ENCODE measurements around the gene SMARCC1.

Gene SMARCC1

DNA sequence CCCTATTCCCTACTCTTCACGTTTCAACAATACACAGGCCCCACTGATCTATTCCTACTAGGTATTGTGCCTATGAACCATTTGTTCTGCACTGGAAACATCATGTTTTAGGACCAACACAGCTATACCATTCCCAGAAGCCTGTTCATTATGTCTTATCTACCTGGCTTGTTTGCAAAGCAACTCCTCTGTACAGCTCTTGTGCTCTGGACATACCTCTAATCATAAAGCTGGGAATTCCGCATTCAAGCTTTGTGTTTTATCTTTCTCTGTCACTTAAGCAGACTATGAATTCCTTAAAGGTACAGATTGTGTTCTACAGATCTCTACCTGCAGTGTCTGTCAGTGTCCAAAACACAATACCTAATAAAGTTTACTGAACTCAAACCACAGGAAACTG is 115.6 kb downstream of the SMARCC1 start (continued):
- TF ChIP-seq, protein P1, sequence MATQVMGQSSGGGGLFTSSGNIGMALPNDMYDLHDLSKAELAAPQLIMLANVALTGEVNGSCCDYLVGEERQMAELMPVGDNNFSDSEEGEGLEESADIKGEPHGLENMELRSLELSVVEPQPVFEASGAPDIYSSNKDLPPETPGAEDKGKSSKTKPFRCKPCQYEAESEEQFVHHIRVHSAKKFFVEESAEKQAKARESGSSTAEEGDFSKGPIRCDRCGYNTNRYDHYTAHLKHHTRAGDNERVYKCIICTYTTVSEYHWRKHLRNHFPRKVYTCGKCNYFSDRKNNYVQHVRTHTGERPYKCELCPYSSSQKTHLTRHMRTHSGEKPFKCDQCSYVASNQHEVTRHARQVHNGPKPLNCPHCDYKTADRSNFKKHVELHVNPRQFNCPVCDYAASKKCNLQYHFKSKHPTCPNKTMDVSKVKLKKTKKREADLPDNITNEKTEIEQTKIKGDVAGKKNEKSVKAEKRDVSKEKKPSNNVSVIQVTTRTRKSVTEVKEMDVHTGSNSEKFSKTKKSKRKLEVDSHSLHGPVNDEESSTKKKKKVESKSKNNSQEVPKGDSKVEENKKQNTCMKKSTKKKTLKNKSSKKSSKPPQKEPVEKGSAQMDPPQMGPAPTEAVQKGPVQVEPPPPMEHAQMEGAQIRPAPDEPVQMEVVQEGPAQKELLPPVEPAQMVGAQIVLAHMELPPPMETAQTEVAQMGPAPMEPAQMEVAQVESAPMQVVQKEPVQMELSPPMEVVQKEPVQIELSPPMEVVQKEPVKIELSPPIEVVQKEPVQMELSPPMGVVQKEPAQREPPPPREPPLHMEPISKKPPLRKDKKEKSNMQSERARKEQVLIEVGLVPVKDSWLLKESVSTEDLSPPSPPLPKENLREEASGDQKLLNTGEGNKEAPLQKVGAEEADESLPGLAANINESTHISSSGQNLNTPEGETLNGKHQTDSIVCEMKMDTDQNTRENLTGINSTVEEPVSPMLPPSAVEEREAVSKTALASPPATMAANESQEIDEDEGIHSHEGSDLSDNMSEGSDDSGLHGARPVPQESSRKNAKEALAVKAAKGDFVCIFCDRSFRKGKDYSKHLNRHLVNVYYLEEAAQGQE (tag by site-specific recombination; IDR thresholded peaks at IDR 0.05), result no peak
- TF ChIP-seq ZNF10 (tag by site-specific recombination; IDR thresholded peaks at IDR 0.05), result no peak
- TF ChIP-seq, protein P2, sequence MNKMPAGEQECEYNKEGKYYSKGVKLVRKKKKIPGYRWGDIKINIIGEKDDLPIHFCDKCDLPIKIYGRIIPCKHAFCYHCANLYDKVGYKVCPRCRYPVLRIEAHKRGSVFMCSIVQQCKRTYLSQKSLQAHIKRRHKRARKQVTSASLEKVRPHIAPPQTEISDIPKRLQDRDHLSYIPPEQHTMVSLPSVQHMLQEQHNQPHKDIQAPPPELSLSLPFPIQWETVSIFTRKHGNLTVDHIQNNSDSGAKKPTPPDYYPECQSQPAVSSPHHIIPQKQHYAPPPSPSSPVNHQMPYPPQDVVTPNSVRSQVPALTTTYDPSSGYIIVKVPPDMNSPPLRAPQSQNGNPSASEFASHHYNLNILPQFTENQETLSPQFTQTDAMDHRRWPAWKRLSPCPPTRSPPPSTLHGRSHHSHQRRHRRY (tag by site-specific recombination; IDR thresholded peaks at IDR 0.05), result no peak

DNA sequence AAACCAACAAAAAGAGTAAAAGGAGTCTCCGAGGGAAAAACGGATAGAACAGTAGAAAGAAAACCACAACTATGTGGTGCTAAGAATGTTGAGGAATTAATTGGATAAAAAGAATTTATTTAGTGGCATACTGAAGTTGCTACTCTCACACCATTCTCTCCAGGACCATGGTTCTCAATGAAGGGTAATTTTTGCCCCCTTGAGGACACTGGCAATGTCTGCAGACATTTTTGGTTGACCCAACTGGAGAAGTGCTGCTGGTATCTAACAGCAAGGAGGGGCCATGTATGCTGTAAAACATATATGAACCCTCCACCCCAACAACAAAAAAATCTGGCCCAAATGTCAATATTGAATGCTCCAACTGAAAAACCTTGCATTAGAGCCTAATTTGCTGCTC is 117.2 kb downstream of the SMARCC1 start:
- Histone ChIP-seq H3K9me3 (ENCODE audit: control insufficient read depth, insufficient read depth, low read depth, low read length) (no peaks in the 10 kb centered on the region), H3K36me3 (ENCODE audit: control insufficient read depth in 2 of 2, insufficient read depth in 1 of 2, low read length in 2 of 2) (peaks cover 0 to 47% of the 10 kb centered on the region in 2 experiments; a peak in 2 of 3 replicates), H3K4me3 (ENCODE audit: low read depth, low read length) (no peak overlapping the region), H3K27ac (ENCODE audit: extremely low read depth, low read depth, low read length) (no peak overlapping the region), H3K4me1 (ENCODE audit: control insufficient read depth, insufficient read depth, low read length) (no peaks in the 10 kb centered on the region)
- POLR2A ChIA-PET, result no interaction called here
- CTCF ChIA-PET, result no interaction called here
- TF ChIP-seq ZNF2 (tag by site-specific recombination; IDR thresholded peaks at IDR 0.05) (no peak), ZNF830 (tag by site-specific recombination; IDR thresholded peaks at IDR 0.05; ENCODE audit: low read depth) (no peak), ZNF76 (tag by site-specific recombination; IDR thresholded peaks at IDR 0.05; ENCODE audit: borderline replicate concordance, low read depth) (no peak), ZNF544 (tag by site-specific recombination; IDR thresholded peaks at IDR 0.05) (no peak), SP2 (tag by site-specific recombination; IDR thresholded peaks at IDR 0.05) (no peak), MZF1 (tag by site-specific recombination; IDR thresholded peaks at IDR 0.05; ENCODE audit: borderline replicate concordance) (no peak), KLF10 (tag by site-specific recombination; IDR thresholded peaks at IDR 0.05) (no peak), ZNF654 (tag by site-specific recombination; IDR thresholded peaks at IDR 0.05; ENCODE audit: low read depth) (no peak), ZNF776 (tag by site-specific recombination; IDR thresholded peaks at IDR 0.05; ENCODE audit: borderline replicate concordance) (no peak), HOXA7 (CRISPR knock-in tag; IDR thresholded peaks at IDR 0.05; ENCODE audit: borderline replicate concordance) (no peak), ZNF623 (tag by site-specific recombination; IDR thresholded peaks at IDR 0.05) (no peak), ZNF133 (tag by site-specific recombination; IDR thresholded peaks at IDR 0.05) (no peak), ZBTB20 (tag by site-specific recombination; IDR thresholded peaks at IDR 0.05) (no peak)
- TF ChIP-seq, protein P3, sequence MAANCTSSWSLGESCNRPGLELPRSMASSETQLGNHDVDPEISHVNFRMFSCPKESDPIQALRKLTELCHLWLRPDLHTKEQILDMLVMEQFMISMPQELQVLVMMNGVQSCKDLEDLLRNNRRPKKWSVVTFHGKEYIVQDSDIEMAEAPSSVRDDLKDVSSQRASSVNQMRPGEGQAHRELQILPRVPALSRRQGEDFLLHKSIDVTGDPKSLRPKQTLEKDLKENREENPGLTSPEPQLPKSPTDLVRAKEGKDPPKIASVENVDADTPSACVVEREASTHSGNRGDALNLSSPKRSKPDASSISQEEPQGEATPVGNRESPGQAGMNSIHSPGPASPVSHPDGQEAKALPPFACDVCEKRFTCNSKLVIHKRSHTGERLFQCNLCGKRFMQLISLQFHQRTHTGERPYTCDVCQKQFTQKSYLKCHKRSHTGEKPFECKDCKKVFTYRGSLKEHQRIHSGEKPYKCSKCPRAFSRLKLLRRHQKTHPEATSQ (tag by site-specific recombination; IDR thresholded peaks at IDR 0.05), result no peak
- TF ChIP-seq, protein P4, sequence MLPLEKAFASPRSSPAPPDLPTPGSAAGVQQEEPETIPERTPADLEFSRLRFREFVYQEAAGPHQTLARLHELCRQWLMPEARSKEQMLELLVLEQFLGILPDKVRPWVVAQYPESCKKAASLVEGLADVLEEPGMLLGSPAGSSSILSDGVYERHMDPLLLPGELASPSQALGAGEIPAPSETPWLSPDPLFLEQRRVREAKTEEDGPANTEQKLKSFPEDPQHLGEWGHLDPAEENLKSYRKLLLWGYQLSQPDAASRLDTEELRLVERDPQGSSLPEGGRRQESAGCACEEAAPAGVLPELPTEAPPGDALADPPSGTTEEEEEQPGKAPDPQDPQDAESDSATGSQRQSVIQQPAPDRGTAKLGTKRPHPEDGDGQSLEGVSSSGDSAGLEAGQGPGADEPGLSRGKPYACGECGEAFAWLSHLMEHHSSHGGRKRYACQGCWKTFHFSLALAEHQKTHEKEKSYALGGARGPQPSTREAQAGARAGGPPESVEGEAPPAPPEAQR (tag by site-specific recombination; IDR thresholded peaks at IDR 0.05), result no peak
- TF ChIP-seq, protein P5, sequence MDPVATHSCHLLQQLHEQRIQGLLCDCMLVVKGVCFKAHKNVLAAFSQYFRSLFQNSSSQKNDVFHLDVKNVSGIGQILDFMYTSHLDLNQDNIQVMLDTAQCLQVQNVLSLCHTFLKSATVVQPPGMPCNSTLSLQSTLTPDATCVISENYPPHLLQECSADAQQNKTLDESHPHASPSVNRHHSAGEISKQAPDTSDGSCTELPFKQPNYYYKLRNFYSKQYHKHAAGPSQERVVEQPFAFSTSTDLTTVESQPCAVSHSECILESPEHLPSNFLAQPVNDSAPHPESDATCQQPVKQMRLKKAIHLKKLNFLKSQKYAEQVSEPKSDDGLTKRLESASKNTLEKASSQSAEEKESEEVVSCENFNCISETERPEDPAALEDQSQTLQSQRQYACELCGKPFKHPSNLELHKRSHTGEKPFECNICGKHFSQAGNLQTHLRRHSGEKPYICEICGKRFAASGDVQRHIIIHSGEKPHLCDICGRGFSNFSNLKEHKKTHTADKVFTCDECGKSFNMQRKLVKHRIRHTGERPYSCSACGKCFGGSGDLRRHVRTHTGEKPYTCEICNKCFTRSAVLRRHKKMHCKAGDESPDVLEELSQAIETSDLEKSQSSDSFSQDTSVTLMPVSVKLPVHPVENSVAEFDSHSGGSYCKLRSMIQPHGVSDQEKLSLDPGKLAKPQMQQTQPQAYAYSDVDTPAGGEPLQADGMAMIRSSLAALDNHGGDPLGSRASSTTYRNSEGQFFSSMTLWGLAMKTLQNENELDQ (tag by site-specific recombination; IDR thresholded peaks at IDR 0.05; ENCODE audit: low read depth), result no peak
- TF ChIP-seq, protein P6, sequence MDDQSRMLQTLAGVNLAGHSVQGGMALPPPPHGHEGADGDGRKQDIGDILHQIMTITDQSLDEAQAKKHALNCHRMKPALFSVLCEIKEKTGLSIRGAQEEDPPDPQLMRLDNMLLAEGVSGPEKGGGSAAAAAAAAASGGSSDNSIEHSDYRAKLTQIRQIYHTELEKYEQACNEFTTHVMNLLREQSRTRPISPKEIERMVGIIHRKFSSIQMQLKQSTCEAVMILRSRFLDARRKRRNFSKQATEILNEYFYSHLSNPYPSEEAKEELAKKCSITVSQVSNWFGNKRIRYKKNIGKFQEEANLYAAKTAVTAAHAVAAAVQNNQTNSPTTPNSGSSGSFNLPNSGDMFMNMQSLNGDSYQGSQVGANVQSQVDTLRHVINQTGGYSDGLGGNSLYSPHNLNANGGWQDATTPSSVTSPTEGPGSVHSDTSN (CRISPR knock-in tag; IDR thresholded peaks at IDR 0.05), result no peak
- TF ChIP-seq, protein P7, sequence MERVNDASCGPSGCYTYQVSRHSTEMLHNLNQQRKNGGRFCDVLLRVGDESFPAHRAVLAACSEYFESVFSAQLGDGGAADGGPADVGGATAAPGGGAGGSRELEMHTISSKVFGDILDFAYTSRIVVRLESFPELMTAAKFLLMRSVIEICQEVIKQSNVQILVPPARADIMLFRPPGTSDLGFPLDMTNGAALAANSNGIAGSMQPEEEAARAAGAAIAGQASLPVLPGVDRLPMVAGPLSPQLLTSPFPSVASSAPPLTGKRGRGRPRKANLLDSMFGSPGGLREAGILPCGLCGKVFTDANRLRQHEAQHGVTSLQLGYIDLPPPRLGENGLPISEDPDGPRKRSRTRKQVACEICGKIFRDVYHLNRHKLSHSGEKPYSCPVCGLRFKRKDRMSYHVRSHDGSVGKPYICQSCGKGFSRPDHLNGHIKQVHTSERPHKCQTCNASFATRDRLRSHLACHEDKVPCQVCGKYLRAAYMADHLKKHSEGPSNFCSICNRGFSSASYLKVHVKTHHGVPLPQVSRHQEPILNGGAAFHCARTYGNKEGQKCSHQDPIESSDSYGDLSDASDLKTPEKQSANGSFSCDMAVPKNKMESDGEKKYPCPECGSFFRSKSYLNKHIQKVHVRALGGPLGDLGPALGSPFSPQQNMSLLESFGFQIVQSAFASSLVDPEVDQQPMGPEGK (tag by site-specific recombination; IDR thresholded peaks at IDR 0.05), result no peak
